Prostate gland (tissue), 2 donors: ENCODE measurements around the gene NEDD4. TPM values are rescaled to one million over a fixed set of nuclear protein-coding genes. Genes with fewer than 3 reads are reported as not detected.

Experiments used
- DNase-seq: peaks from one replicate; pipeline ENCODE4 v3.0.0-alpha.2; 2019; ENCODE audit warnings: low spot score
- H3K27ac ChIP-seq, 2 donors: fragments of 200-600 bp; sonication (generic); 2 replicates each; pipeline ENCODE4 v1.5.1; 2017 to 2019
- H3K27me3 ChIP-seq: fragments of 200-600 bp; sonication (generic); replicated peaks from 2 replicates; pipeline ENCODE4 v1.5.1; 2019; ENCODE audit not compliant: insufficient read depth
- H3K36me3 ChIP-seq, 2 donors: fragments of 200-600 bp; sonication (generic); 1 replicate in 1 of 2; 2 replicates in 1 of 2; pipeline versions ENCODE4 v1.5.1 to v1.8.1; 2017 to 2019
- H3K4me1 ChIP-seq: fragments of 200-600 bp; sonication (generic); replicated peaks from 2 replicates; pipeline ENCODE4 v1.5.1; 2019
- H3K4me3 ChIP-seq, 2 donors: fragments of 200-600 bp; sonication (generic); 2 replicates each; pipeline ENCODE4 v1.5.1; 2017 to 2019
- H3K9me3 ChIP-seq: fragments of 200-600 bp; sonication (generic); 2 replicates; pipeline ENCODE4 v1.5.1; 2017
- POLR2A ChIP-seq: fragments of 450-650 bp; IDR thresholded peaks from one replicate; pipeline ENCODE4 v1.6.1; 2016; ENCODE audit warnings: antibody characterized with exemption, mild to moderate bottlenecking
- POLR2AphosphoS5 ChIP-seq: sonication (generic); formaldehyde crosslinking; IDR thresholded peaks from one replicate; pipeline ENCODE4 v1.6.1; 2017; ENCODE audit warnings: antibody characterized with exemption
- WGBS: methylation state at CpG from one replicate; pipeline ENCODE4 v1.1.5; 2018; 5-methylcytosine and 5-hydroxymethylcytosine counted together
- intact Hi-C: fragments of 100-400 bp; cut with DNase I; formaldehyde crosslinking; loops from one replicate; pipeline ENCODE4 v1.14.2; 2022
- total RNA-seq, 2 donors: library from RNA; depleted of rRNA; stranded (reverse); fragments of >200 nt; gene quantifications; one replicate each; pipeline ENCODE4 v1.1.0, GENCODE V29; 2016
- TF ChIP-seq, protein P1 (sequence below), 4 experiments: fragments of 200-600 bp in 2 of 4; fragments of 450-650 bp in 2 of 4; sonication (generic) in 2 of 4; IDR thresholded peaks; 1 replicate in 3 of 4; 2 replicates in 1 of 4; pipeline ENCODE4 v1.5.1; 2016 to 2019; ENCODE audit warnings: antibody characterized with exemption in 4 of 4, mild to moderate bottlenecking in 2 of 4, moderate library complexity in 2 of 4

Gene NEDD4
- total RNA-seq, 2 donors from 2014 or later = 9.5 to 14.8 TPM

DNA sequence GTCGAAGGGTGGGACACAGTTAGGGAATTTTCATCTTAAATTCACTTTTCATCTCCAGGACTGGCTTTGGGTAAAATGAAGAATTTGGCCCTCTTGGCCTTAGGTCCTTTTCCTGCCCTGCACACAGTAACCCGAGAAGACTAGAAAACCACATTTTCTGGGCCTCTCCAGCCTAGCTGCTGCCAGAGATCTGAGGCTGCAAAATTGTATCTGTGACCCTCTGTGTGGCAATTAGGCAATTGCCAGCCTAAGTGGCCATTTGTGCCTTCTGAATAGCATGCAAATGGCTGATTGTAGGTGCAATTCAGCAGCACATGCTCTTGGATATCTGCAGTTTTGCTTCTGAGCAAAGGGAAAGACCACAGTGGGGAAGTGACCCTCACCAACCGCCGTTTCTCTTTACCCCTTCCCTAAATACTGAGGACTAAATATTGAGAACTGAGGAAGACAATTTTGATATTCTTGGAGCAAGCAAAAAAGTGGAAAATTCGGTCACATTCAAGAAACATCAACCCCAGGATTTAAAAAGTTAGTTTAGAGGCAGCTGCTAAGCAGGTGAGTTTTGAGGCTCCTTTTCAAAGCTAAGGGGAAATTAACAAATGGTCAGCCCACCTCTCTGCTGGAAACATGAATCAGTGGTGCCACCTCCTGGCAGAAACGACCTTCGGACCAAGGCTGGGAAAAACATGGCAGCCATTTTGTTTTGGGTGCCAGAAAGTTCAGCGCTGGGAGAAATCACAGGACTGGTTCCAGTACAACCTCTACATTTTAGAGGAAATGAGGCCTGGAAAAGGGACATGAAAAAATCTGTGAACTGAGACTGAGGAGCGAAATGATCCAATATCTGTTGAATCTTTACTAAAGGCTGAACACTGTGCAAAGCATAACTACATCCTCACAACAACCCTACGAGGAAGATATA, 193.9 kb downstream of the NEDD4 start:
- Histone ChIP-seq H3K9me3 (no peaks in the 10 kb centered on the region), H3K4me3 (no peak overlapping the region), H3K27ac (no peak overlapping the region), H3K36me3 (no peaks in the 10 kb centered on the region), H3K27me3 (no peaks in the 10 kb centered on the region), H3K4me1 (no peaks in the 10 kb centered on the region)
- intact Hi-C loops = loop anchor here (10.0 kb wide), 1 partner anchor 135 kb away; no protein-coding TSS in a partner anchor
- DNase-seq = no peak
- 55% methylated on average over 10 of the region's 10 CpGs for WGBS
- TF ChIP-seq POLR2A (no peak), POLR2AphosphoS5 (no peak)
- TF ChIP-seq, protein P1, sequence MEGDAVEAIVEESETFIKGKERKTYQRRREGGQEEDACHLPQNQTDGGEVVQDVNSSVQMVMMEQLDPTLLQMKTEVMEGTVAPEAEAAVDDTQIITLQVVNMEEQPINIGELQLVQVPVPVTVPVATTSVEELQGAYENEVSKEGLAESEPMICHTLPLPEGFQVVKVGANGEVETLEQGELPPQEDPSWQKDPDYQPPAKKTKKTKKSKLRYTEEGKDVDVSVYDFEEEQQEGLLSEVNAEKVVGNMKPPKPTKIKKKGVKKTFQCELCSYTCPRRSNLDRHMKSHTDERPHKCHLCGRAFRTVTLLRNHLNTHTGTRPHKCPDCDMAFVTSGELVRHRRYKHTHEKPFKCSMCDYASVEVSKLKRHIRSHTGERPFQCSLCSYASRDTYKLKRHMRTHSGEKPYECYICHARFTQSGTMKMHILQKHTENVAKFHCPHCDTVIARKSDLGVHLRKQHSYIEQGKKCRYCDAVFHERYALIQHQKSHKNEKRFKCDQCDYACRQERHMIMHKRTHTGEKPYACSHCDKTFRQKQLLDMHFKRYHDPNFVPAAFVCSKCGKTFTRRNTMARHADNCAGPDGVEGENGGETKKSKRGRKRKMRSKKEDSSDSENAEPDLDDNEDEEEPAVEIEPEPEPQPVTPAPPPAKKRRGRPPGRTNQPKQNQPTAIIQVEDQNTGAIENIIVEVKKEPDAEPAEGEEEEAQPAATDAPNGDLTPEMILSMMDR (IDR thresholded peaks at IDR 0.05) = peak in 2 of 4 experiments; percentile 24 to 34

DNA sequence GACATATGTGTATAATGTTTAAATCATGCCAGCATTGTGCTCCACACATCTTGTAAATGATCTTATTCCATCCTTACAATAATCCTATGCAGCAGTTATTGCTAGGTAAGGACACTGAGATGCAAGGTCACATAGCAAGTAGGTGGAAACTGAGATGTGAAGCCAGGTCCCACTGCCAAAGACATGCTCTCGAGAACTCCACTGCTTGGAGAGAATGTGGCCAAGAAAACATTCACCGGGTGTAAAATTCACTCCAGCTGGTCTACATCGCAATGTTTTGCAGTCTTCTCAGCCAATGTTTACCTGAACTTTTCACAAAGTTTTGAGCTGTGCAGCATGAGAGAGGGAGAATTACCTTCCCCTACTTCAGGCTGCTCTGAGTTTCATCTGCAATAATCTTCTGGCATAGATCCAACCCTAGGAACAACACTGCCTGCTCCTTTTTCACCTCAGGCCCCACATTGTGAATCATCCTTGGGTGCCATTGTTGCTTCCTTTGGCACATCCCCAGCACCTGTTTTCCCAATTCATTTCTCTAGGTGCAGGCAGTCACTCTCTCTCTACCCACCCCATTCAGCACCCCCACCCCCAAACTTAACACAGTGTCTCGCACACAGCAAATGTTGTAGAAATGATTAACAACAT, 197.0 kb downstream of the NEDD4 start:
- H3K27ac ChIP-seq = no peak overlapping the region
- 46% methylated on average over 4 of the region's 4 CpGs for WGBS
- DNase-seq = no peak

DNA sequence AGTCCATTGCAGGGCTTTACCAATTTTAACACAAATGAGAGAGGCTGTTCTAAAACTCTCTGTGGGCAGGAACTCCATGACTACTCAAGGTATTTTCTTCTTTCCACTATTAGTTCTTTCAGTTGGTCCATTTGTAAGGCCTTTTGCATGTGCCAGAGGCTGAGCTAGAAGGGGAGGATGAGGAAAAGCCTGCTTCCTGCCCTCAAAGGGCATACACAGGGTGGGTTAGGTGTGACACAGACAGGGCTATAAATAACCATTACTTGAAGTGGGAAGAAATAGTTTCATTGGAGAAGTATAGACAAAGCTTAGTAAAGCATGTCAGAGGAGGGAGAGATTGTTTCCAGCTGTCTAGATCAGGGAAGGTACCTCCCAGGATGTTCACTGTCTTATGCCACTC, 198.4 kb downstream of the NEDD4 start:
- no peak for DNase-seq
- no peak overlapping the region for H3K4me3 ChIP-seq
- no peak for TF ChIP-seq POLR2A
- TF ChIP-seq, protein P1 (IDR thresholded peaks at IDR 0.05) = no peak
- H3K27ac ChIP-seq = no peak overlapping the region
- H3K36me3 ChIP-seq = no peaks in the 10 kb centered on the region
- no peaks in the 10 kb centered on the region for H3K9me3 ChIP-seq
- no peaks in the 10 kb centered on the region for H3K4me1 ChIP-seq
- H3K27me3 ChIP-seq = no peaks in the 10 kb centered on the region
- intact Hi-C loops = no loop called here

More for the DNA sequence above, 197.0 kb downstream of the NEDD4 start:
- H3K4me3 ChIP-seq = no peak overlapping the region
- TF ChIP-seq, protein P1 (IDR thresholded peaks at IDR 0.05) = no peak
- TF ChIP-seq POLR2A (no peak), POLR2AphosphoS5 (no peak)
- H3K9me3 ChIP-seq = no peaks in the 10 kb centered on the region
- no peaks in the 10 kb centered on the region for H3K27me3 ChIP-seq
- H3K36me3 ChIP-seq = no peaks in the 10 kb centered on the region
- intact Hi-C loops = no loop called here
- no peaks in the 10 kb centered on the region for H3K4me1 ChIP-seq

DNA sequence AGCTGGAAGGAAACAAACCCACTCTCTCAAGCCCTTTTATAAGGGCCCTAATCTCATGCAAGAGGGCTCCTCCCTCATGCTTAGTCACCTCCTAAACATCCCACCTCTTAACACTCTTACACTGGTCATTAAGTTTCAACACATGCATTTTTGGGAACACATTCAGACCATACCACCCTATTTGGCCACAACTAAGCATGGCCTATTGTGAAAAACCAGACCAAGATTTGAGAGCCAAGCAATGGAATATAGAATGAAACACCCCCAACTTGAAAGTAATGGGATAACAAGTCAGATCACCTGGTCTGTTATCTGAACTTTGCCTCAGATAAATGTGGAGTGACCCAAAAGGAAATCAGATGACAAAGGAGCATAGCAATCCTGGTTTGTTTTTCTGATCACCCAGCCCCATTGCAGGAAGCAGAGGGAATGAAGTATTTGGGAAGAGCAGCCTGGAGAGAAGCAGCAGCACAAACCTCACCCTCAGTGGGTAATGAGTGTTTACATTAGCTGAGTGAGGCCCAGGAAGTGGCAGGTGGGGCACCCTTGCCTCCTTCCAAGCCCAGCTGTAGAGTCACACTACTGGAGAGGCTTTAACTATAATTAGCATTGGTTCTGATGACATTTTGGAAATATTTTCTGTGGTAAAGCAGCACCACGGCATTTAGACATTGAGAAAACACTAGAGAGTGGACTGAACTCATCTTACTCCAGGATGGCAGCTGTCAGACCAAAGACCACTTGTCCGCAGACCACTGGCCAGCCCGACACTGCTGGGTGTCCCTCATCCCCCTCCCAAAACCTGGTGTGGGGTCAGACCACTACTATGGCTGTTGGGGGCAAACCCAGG, 201.6 kb downstream of the NEDD4 start:
- no peak for TF ChIP-seq POLR2A
- WGBS = 85% methylated on average over 3 of the region's 3 CpGs
- H3K27me3 ChIP-seq = no peaks in the 10 kb centered on the region
- no peak overlapping the region for H3K4me3 ChIP-seq
- no peak overlapping the region for H3K27ac ChIP-seq
- H3K4me1 ChIP-seq = no peaks in the 10 kb centered on the region
- intact Hi-C loops = no loop called here
- DNase-seq = no peak
- no peaks in the 10 kb centered on the region for H3K9me3 ChIP-seq
- no peaks in the 10 kb centered on the region for H3K36me3 ChIP-seq

DNA sequence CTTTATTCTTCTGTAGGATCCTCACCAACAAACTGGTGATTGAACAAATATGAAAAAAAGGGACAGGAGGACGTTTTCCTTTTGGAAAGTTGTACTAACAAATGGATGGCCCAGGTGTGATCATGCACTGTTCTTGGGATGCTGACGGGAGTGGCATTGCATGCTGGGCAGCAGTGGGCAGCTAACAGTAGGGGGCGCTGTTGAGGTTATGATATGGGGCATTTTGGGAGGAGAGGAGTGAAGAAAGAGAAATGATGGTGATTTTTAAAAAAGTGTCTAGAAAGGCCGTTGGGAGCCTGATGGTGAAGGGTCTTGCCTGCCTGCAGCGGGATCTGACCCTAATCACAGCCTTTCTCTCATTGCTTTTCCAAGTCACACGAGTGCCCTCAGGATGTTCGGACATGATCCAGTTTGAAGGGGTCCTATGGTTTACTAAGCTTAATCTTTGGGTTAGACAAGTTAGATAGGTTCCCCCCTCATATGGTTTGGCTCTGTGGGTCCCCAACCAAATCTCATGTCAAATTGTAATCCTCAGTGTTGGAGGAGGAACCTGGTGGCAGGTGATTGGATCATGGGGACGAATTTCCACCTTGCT, 204.2 kb downstream of the NEDD4 start:
- Histone ChIP-seq H3K27me3 (no peaks in the 10 kb centered on the region), H3K4me3 (no peak overlapping the region), H3K36me3 (no peaks in the 10 kb centered on the region), H3K27ac (no peak overlapping the region), H3K9me3 (no peaks in the 10 kb centered on the region), H3K4me1 (no peaks in the 10 kb centered on the region)
- no peak for TF ChIP-seq POLR2AphosphoS5
- no peak for TF ChIP-seq POLR2A
- TF ChIP-seq, protein P1 (IDR thresholded peaks at IDR 0.05) = peak in 2 of 4 experiments; percentile 19 to 60
- WGBS = 84% methylated on average over 8 of the region's 8 CpGs
- DNase-seq = no peak
- intact Hi-C loops = no loop called here
